H9 (cell line): ENCODE data around the gene NACC2. TPM values are rescaled to one million over a fixed set of nuclear protein-coding genes. Genes with fewer than 3 reads are reported as not detected.

Experiments
- DNase-seq: peaks from one replicate; pipeline ENCODE4 v3.0.0-alpha.2; 2017
- H2AFZ ChIP-seq: one replicate; pipeline ENCODE4 v1.6.1; 2013; ENCODE audit warnings: mild to moderate bottlenecking, low read length, control low read depth, moderate library complexity
- H2AK5ac ChIP-seq: 2 replicates; pipeline ENCODE4 v1.6.1; 2013; ENCODE audit warnings: low read length, control low read depth, mixed read lengths; ENCODE audit not compliant: insufficient read length
- H2BK120ac ChIP-seq: one replicate; pipeline ENCODE4 v1.6.1; 2013; ENCODE audit warnings: low read depth, mild to moderate bottlenecking, low read length, control low read depth, inconsistent platforms; ENCODE audit not compliant: poor library complexity, severe bottlenecking
- H2BK12ac ChIP-seq: 2 replicates; pipeline ENCODE4 v1.6.1; 2013; ENCODE audit warnings: low read length, control low read depth, mixed read lengths, low read depth; ENCODE audit not compliant: insufficient read length
- H2BK15ac ChIP-seq: 2 replicates; pipeline ENCODE4 v1.6.1; 2013; ENCODE audit warnings: low read depth, low read length, control low read depth
- H2BK20ac ChIP-seq: one replicate; pipeline ENCODE4 v1.6.1; 2013; ENCODE audit warnings: low read depth, mild to moderate bottlenecking, low read length, control low read depth, inconsistent platforms; ENCODE audit not compliant: poor library complexity, severe bottlenecking
- H2BK5ac ChIP-seq: 2 replicates; pipeline ENCODE4 v1.6.1; 2013; ENCODE audit warnings: low read length, control low read depth, mixed read lengths; ENCODE audit not compliant: insufficient read length
- H3K14ac ChIP-seq: 2 replicates; pipeline ENCODE4 v1.6.1; 2013; ENCODE audit warnings: low read length, control low read depth; ENCODE audit not compliant: insufficient read depth
- H3K18ac ChIP-seq: 2 replicates; pipeline ENCODE4 v1.6.1; 2013; ENCODE audit warnings: low read depth, mild to moderate bottlenecking, mixed read lengths, low read length, control low read depth; ENCODE audit not compliant: insufficient read length
- H3K23ac ChIP-seq: 2 replicates; pipeline ENCODE4 v1.6.1; 2013; ENCODE audit warnings: low read length, control low read depth, mixed read lengths, low read depth; ENCODE audit not compliant: insufficient read length
- H3K23me2 ChIP-seq: 2 replicates; pipeline ENCODE4 v1.6.1; 2013; ENCODE audit warnings: low read depth, mild to moderate bottlenecking, mixed read lengths, low read length, control low read depth; ENCODE audit not compliant: insufficient read length, poor library complexity, severe bottlenecking
- H3K27ac ChIP-seq: 2 replicates; pipeline ENCODE4 v1.5.1; 2013; ENCODE audit warnings: low read length, control low read depth, mixed read lengths, low read depth; ENCODE audit not compliant: insufficient read length
- H3K27me3 ChIP-seq: 2 replicates; pipeline ENCODE4 v1.6.1; 2013; ENCODE audit warnings: low read length, control low read depth, inconsistent platforms; ENCODE audit not compliant: insufficient read depth
- H3K4ac ChIP-seq: 2 replicates; pipeline ENCODE4 v1.6.1; 2013; ENCODE audit warnings: low read depth, mild to moderate bottlenecking, control low read depth, inconsistent platforms, low read length, moderate library complexity
- H3K4me1 ChIP-seq: 2 replicates; pipeline ENCODE4 v1.6.1; 2013; ENCODE audit warnings: low read length, control low read depth, inconsistent platforms; ENCODE audit not compliant: insufficient read depth
- H3K4me2 ChIP-seq: 2 replicates; pipeline ENCODE4 v1.6.1; 2013; ENCODE audit warnings: low read length, control low read depth, mixed read lengths; ENCODE audit not compliant: insufficient read length, insufficient read depth
- H3K56ac ChIP-seq: 2 replicates; pipeline ENCODE4 v1.6.1; 2013; ENCODE audit warnings: low read depth, mild to moderate bottlenecking, mixed read lengths, low read length, control low read depth; ENCODE audit not compliant: insufficient read length
- H3K79me1 ChIP-seq: 2 replicates; pipeline ENCODE4 v1.6.1; 2013; ENCODE audit warnings: low read depth, mild to moderate bottlenecking, moderate library complexity, low read length, control low read depth, inconsistent platforms; ENCODE audit not compliant: insufficient read depth, poor library complexity, severe bottlenecking
- H3K79me2 ChIP-seq: 2 replicates; pipeline ENCODE4 v1.6.1; 2013; ENCODE audit warnings: low read length, control low read depth, inconsistent platforms; ENCODE audit not compliant: insufficient read depth
- H3K9ac ChIP-seq: 2 replicates; pipeline ENCODE4 v1.6.1; 2013; ENCODE audit warnings: low read length, control low read depth, mixed read lengths; ENCODE audit not compliant: insufficient read length; ENCODE audit errors: extremely low read depth
- H3K9me3 ChIP-seq: one replicate; pipeline ENCODE4 v1.6.1; 2013; ENCODE audit warnings: low read depth, low read length, inconsistent platforms; ENCODE audit not compliant: control insufficient read depth
- H3T11ph ChIP-seq: one replicate; pipeline ENCODE4 v1.6.1; 2013; ENCODE audit warnings: mild to moderate bottlenecking, low read length, control low read depth, inconsistent platforms
- H4K20me1 ChIP-seq: one replicate; pipeline ENCODE4 v1.6.1; 2013; ENCODE audit not compliant: control insufficient read depth, insufficient read length, insufficient read depth
- H4K5ac ChIP-seq: 2 replicates; pipeline ENCODE4 v1.6.1; 2013; ENCODE audit warnings: low read depth, mild to moderate bottlenecking, mixed read lengths, low read length, control low read depth; ENCODE audit not compliant: insufficient read length
- H4K8ac ChIP-seq: replicated peaks from 2 replicates; pipeline ENCODE4 v1.6.1; 2013; ENCODE audit warnings: low read length, control low read depth, mixed read lengths, low read depth; ENCODE audit not compliant: insufficient read length
- H4K91ac ChIP-seq: 2 replicates; pipeline ENCODE4 v1.6.1; 2013; ENCODE audit warnings: low read depth, mild to moderate bottlenecking, moderate library complexity, mixed read lengths, low read length, control low read depth; ENCODE audit not compliant: insufficient read length
- H3K27ac Mint-ChIP-seq, 3 experiments: 2 replicates in 2 of 3; 3 replicates in 1 of 3; pipeline ENCODE4 v1.8.0; 2020 to 2021; ENCODE audit warnings: mixed read lengths in 3 of 3, mild to moderate bottlenecking in 1 of 3, moderate library complexity in 1 of 3
- H3K27me3 Mint-ChIP-seq: 2 replicates; pipeline ENCODE4 v1.8.0; 2021; ENCODE audit warnings: low read depth, mild to moderate bottlenecking, moderate library complexity, mixed read lengths
- H3K36me3 Mint-ChIP-seq, 3 experiments: 2 replicates in 2 of 3; 3 replicates in 1 of 3; pipeline ENCODE4 v1.8.0; 2020 to 2021; ENCODE audit warnings: low read depth in 3 of 3, mixed read lengths in 3 of 3; ENCODE audit not compliant: insufficient read depth in 1 of 3
- H3K4me1 Mint-ChIP-seq, 2 experiments: 2 replicates each; pipeline ENCODE4 v1.8.0; 2020; ENCODE audit warnings: mixed read lengths in 2 of 2
- H3K4me3 Mint-ChIP-seq, 2 experiments: 2 replicates in 1 of 2; 3 replicates in 1 of 2; pipeline ENCODE4 v1.8.0; 2020 to 2021; ENCODE audit warnings: mild to moderate bottlenecking in 2 of 2, mixed read lengths in 2 of 2, moderate library complexity in 1 of 2
- H3K9me3 Mint-ChIP-seq, 2 experiments: 2 replicates in 1 of 2; 3 replicates in 1 of 2; pipeline ENCODE4 v1.8.0; 2020; ENCODE audit warnings: mild to moderate bottlenecking in 2 of 2, mixed read lengths in 2 of 2, moderate library complexity in 1 of 2
- WGBS: extraction: QIAGEN DNeasy Blood & Tissue Kit; methylation state at CpG from one replicate; pipeline ENCODE4 v1.1.7; 2013; ENCODE audit warnings: missing lambda C conversion rate, low lambda C conversion rate, mixed read lengths; ENCODE audit not compliant: insufficient read length; ENCODE audit errors: extremely low coverage; 5-methylcytosine and 5-hydroxymethylcytosine counted together
- total RNA-seq: library from RNA; stranded (reverse); gene quantifications from 2 replicates; pipeline ENCODE4 v1.2.1, GENCODE V29; 2021
- TF ChIP-seq, protein P1 (sequence below): fragments of 200-600 bp; sonication (generic); conservative IDR thresholded peaks from 3 replicates; pipeline ENCODE4 v1.8.0; 2021; ENCODE audit warnings: antibody characterized with exemption, mild to moderate bottlenecking

Gene NACC2
- total RNA-seq, 1 experiment from 2014 or later: 11.5 TPM

DNA sequence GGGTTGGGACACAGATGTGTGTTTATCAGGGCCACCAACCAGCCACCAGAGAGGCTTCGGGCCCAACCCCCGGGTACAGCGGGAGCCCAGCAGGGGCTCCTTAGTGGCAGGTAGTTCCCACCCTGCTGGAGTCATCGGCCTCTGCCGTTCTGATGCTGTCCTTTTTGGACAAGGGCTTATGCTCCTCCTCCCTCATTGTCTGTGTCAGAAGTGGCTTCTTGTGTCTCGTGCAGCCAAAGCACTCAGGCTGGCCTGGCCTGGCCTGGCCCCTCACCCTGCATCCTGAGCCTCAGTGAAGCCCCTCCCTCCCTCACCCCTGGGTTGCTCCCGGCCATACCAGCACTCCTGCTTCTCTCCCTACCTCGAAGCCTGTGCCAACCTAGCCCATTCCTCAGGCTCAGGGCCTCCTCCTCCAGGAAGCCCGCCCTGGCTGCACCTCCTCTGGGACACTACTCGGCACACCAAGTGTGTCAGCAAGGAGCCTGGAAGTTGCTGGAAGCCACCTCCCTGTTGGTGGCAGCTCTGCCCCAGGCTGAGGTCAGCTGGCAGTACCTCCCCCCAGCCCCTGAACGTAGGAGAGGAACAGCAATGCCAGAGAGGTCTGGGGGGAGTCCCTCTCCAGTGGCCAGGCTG lies 129.8 kb downstream of the NACC2 start:
- Histone ChIP-seq H3T11ph (no peak overlapping the region), H4K8ac (no peak overlapping the region), H4K5ac (no peak overlapping the region), H2BK15ac (no peak overlapping the region), H2AFZ (no peak overlapping the region), H3K4me1 (peaks cover 2% of the 10 kb centered on the region; the same call in 1 of the 2 replicates), H3K23ac (no peak overlapping the region), H4K91ac (no peak overlapping the region), H3K27ac (no peak overlapping the region), H3K23me2 (peaks cover 5% of the 10 kb centered on the region), H3K9ac (no peak overlapping the region), H2BK5ac (no peak overlapping the region), H2BK20ac (no peak overlapping the region), H2BK120ac (no peak overlapping the region), H3K79me1 (no peaks in the 10 kb centered on the region), H3K27me3 (no peaks in the 10 kb centered on the region), H3K18ac (no peak overlapping the region), H2AK5ac (no peak overlapping the region), H3K56ac (no peak overlapping the region), H3K79me2 (peaks cover 2% of the 10 kb centered on the region; the same call in 1 of the 2 replicates), H3K4ac (no peak overlapping the region), H3K9me3 (no peaks in the 10 kb centered on the region), H3K14ac (no peak overlapping the region; the same call in 1 of the 2 replicates), H3K4me2 (no peak overlapping the region), H4K20me1 (peaks cover 3% of the 10 kb centered on the region), H2BK12ac (no peak overlapping the region)
- Mint-ChIP-seq H3K4me3 (peak overlapping the region in 1 of 2 experiments; percentile 17; a peak in 2 of 5 replicates), H3K27me3 (peaks cover 12% of the 10 kb centered on the region), H3K36me3 (no peaks in the 10 kb centered on the region), H3K27ac (no peak overlapping the region), H3K4me1 (peaks cover 22 to 31% of the 10 kb centered on the region in 2 experiments), H3K9me3 (peaks cover 2 to 4% of the 10 kb centered on the region in 2 experiments; a peak in 3 of 5 replicates)
- no CpG with 5 or more reads among the region's 11 CpGs for WGBS
- TF ChIP-seq, protein P1, sequence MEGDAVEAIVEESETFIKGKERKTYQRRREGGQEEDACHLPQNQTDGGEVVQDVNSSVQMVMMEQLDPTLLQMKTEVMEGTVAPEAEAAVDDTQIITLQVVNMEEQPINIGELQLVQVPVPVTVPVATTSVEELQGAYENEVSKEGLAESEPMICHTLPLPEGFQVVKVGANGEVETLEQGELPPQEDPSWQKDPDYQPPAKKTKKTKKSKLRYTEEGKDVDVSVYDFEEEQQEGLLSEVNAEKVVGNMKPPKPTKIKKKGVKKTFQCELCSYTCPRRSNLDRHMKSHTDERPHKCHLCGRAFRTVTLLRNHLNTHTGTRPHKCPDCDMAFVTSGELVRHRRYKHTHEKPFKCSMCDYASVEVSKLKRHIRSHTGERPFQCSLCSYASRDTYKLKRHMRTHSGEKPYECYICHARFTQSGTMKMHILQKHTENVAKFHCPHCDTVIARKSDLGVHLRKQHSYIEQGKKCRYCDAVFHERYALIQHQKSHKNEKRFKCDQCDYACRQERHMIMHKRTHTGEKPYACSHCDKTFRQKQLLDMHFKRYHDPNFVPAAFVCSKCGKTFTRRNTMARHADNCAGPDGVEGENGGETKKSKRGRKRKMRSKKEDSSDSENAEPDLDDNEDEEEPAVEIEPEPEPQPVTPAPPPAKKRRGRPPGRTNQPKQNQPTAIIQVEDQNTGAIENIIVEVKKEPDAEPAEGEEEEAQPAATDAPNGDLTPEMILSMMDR: no peak
- no peak for DNase-seq
